ENCODE measurements around the gene TM4SF1.
"Not testable (repeated sequence)": the region's sequence is repeated elsewhere in the genome, so short reads cannot be mapped to it uniquely, and the experiment has no call there.

The TM4SF1 gene

GRCh38 chr3:149382518-149382917, 5.1 kb upstream of the TM4SF1 start:
- Histone ChIP-seq H3K36me3 (ENCODE audit: control insufficient read depth, insufficient read depth, low read length) (no peaks in the 10 kb centered on the region), H3K9ac (no peak overlapping the region), H3K4me1 (no peaks in the 10 kb centered on the region), H3K9me3 (ENCODE audit: control insufficient read depth, low read length) (no peaks in the 10 kb centered on the region), H3K4me3 (ENCODE audit: low read depth, low read length) (no peak overlapping the region), H3K27ac (no peak overlapping the region), H2AFZ (no peak overlapping the region), H3K27me3 (ENCODE audit: control insufficient read depth, insufficient read depth, low read length) (no peaks in the 10 kb centered on the region), H3K79me2 (no peaks in the 10 kb centered on the region), H3K4me2 (ENCODE audit: low read length) (no peak overlapping the region)
- TF ChIP-seq CTCF (IDR thresholded peaks at IDR 0.05), result no peak

GRCh38 chr3:149382101-149382467, 4.6 kb upstream of the TM4SF1 start:
- H3K9me3 ChIP-seq (ENCODE audit: control insufficient read depth, low read length), result no peaks in the 10 kb centered on the region
- H3K36me3 ChIP-seq (ENCODE audit: control insufficient read depth, insufficient read depth, low read length), result no peaks in the 10 kb centered on the region
- no peak overlapping the region for H3K27ac ChIP-seq
- H3K79me2 ChIP-seq, result no peaks in the 10 kb centered on the region
- H3K27me3 ChIP-seq (ENCODE audit: control insufficient read depth, insufficient read depth, low read length), result no peaks in the 10 kb centered on the region
- no peak overlapping the region for H3K4me3 ChIP-seq (ENCODE audit: low read depth, low read length)
- H2AFZ ChIP-seq, result no peak overlapping the region
- TF ChIP-seq CTCF (IDR thresholded peaks at IDR 0.05), result no peak
- no peak overlapping the region for H3K4me2 ChIP-seq (ENCODE audit: low read length)
- no peak overlapping the region for H3K9ac ChIP-seq
- H3K4me1 ChIP-seq, result no peaks in the 10 kb centered on the region

GRCh38 chr3:149381173-149382100, 4.0 kb upstream of the TM4SF1 start:
- no peak overlapping the region for H3K4me3 ChIP-seq (ENCODE audit: low read depth, low read length)
- no peaks in the 10 kb centered on the region for H3K4me1 ChIP-seq
- no peaks in the 10 kb centered on the region for H3K79me2 ChIP-seq
- no peak overlapping the region for H2AFZ ChIP-seq
- no peaks in the 10 kb centered on the region for H3K27me3 ChIP-seq (ENCODE audit: control insufficient read depth, insufficient read depth, low read length)
- H3K9me3 ChIP-seq (ENCODE audit: control insufficient read depth, low read length), result no peaks in the 10 kb centered on the region
- H3K9ac ChIP-seq, result no peak overlapping the region
- no peak overlapping the region for H3K4me2 ChIP-seq (ENCODE audit: low read length)
- H3K36me3 ChIP-seq (ENCODE audit: control insufficient read depth, insufficient read depth, low read length), result no peaks in the 10 kb centered on the region
- TF ChIP-seq CTCF (IDR thresholded peaks at IDR 0.05), result no peak
- H3K27ac ChIP-seq, result no peak overlapping the region

GRCh38 chr3:149380220-149380619, 2.8 kb upstream of the TM4SF1 start:
- not testable (repeated sequence) for H3K79me2 ChIP-seq; H3K9ac ChIP-seq; H3K9me3 ChIP-seq (ENCODE audit: control insufficient read depth, low read length); H2AFZ ChIP-seq; H3K27ac ChIP-seq; H3K4me3 ChIP-seq (ENCODE audit: low read depth, low read length); H3K4me1 ChIP-seq; H3K36me3 ChIP-seq (ENCODE audit: control insufficient read depth, insufficient read depth, low read length); H3K27me3 ChIP-seq (ENCODE audit: control insufficient read depth, insufficient read depth, low read length); H3K4me2 ChIP-seq (ENCODE audit: low read length)

GRCh38 chr3:149378478-149379309, 1.2 kb upstream of the TM4SF1 start:
- Histone ChIP-seq H3K4me2 (ENCODE audit: low read length) (no peak overlapping the region), H3K9me3 (ENCODE audit: control insufficient read depth, low read length) (no peaks in the 10 kb centered on the region), H3K79me2 (no peaks in the 10 kb centered on the region), H3K36me3 (ENCODE audit: control insufficient read depth, insufficient read depth, low read length) (no peaks in the 10 kb centered on the region), H2AFZ (no peak overlapping the region), H3K27ac (peak overlapping the region; percentile 33), H3K27me3 (ENCODE audit: control insufficient read depth, insufficient read depth, low read length) (no peaks in the 10 kb centered on the region), H3K4me1 (no peaks in the 10 kb centered on the region), H3K9ac (no peak overlapping the region), H3K4me3 (ENCODE audit: low read depth, low read length) (no peak overlapping the region)
- no peak for TF ChIP-seq CTCF (IDR thresholded peaks at IDR 0.05)
